ENCODE results near the gene ADGRA3.

DNA sequence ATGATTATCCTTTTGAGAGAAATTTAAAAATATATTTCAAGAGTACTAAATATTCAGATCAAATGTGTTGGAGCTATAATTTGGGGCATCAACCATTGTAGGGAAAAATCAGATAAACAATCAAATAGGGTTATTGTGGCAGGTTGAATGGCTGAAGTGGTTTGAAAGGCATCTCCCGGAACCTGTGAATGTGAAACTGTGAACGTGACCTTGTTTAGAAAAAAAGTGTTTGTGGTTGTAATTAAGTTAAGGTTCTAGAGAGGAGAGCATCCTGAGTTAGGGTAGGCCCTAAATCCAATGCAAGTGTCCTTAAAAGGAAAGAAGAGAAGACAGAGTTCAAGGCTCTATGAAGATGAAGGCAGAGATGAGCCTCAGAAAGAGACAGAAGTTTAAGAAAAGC is 37.4 kb downstream of the ADGRA3 start:
- TF ChIP-seq, protein P1, sequence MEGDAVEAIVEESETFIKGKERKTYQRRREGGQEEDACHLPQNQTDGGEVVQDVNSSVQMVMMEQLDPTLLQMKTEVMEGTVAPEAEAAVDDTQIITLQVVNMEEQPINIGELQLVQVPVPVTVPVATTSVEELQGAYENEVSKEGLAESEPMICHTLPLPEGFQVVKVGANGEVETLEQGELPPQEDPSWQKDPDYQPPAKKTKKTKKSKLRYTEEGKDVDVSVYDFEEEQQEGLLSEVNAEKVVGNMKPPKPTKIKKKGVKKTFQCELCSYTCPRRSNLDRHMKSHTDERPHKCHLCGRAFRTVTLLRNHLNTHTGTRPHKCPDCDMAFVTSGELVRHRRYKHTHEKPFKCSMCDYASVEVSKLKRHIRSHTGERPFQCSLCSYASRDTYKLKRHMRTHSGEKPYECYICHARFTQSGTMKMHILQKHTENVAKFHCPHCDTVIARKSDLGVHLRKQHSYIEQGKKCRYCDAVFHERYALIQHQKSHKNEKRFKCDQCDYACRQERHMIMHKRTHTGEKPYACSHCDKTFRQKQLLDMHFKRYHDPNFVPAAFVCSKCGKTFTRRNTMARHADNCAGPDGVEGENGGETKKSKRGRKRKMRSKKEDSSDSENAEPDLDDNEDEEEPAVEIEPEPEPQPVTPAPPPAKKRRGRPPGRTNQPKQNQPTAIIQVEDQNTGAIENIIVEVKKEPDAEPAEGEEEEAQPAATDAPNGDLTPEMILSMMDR (IDR thresholded peaks at IDR 0.05) = no peak
- TF ChIP-seq POLR2A (IDR thresholded peaks at IDR 0.05) (no peak), POLR2AphosphoS5 (IDR thresholded peaks at IDR 0.05) (no peak), EP300 (IDR thresholded peaks at IDR 0.05) (no peak)
